Activated B cell treated with CpG ODN at 0.5 μM for 24 hours (primary cell): ENCODE measurements around the gene PES1. TPM values are rescaled to one million over a fixed set of nuclear protein-coding genes. Genes with fewer than 3 reads are reported as not detected.

ENCODE experiments used
- ATAC-seq: fragments of 200-7000 bp; cut with Tn5 transposase; one replicate; pipeline ENCODE4 v1.10.0; 2021; ENCODE audit warnings: low read depth, mild to moderate bottlenecking, moderate library complexity
- CTCF ChIA-PET: fragments of 350-600 bp; sonication (Branson Sonifier 250); formaldehyde crosslinking; loops from one replicate; lab custom pipeline; 2021; ENCODE audit warnings: antibody characterized with exemption; lab: Charles Lee
- POLR2A ChIA-PET: fragments of 350-600 bp; sonication (Branson Sonifier 250); formaldehyde crosslinking; loops from one replicate; lab custom pipeline; 2021; ENCODE audit warnings: antibody characterized with exemption; lab: Charles Lee
- DNase-seq: peaks from one replicate; pipeline ENCODE4 v3.0.0; 2022
- H3K27ac Mint-ChIP-seq: one replicate; pipeline ENCODE4 v1.8.0; 2020; ENCODE audit warnings: mixed read lengths
- H3K27me3 Mint-ChIP-seq: one replicate; pipeline ENCODE4 v1.8.0; 2021; ENCODE audit warnings: mixed read lengths
- H3K36me3 Mint-ChIP-seq: one replicate; pipeline ENCODE4 v1.8.0; 2021; ENCODE audit warnings: low read depth, mixed read lengths
- H3K4me1 Mint-ChIP-seq: one replicate; pipeline ENCODE4 v1.8.0; 2021; ENCODE audit warnings: mixed read lengths
- H3K4me3 Mint-ChIP-seq: one replicate; pipeline ENCODE4 v1.8.0; 2020; ENCODE audit warnings: mild to moderate bottlenecking, mixed read lengths
- H3K9me3 Mint-ChIP-seq: one replicate; pipeline ENCODE4 v1.8.0; 2020; ENCODE audit warnings: mixed read lengths
- CTCF ChIP-seq: fragments of 200-600 bp; IDR thresholded peaks from one replicate; pipeline ENCODE4 v1.8.0; 2022; ENCODE audit warnings: antibody characterized with exemption, mild to moderate bottlenecking
- intact Hi-C: fragments of 100-400 bp; cut with micrococcal nuclease; formaldehyde crosslinking; loops from one replicate; pipeline ENCODE4 v1.15.1; 2024
- total RNA-seq: library from RNA; stranded (reverse); gene quantifications from 2 replicates; pipeline ENCODE4 v1.2.3, GENCODE V29; 2022

The PES1 gene
- total RNA-seq, 1 donor from 2014 or later = 124 TPM

GRCh38 chr22:30602049-30602448, 10.3 kb upstream of the PES1 start:
- Mint-ChIP-seq H3K4me3 (no peak overlapping the region), H3K4me1 (peaks cover 15% of the 10 kb centered on the region), H3K36me3 (no peaks in the 10 kb centered on the region), H3K9me3 (no peaks in the 10 kb centered on the region), H3K27ac (no peak overlapping the region), H3K27me3 (no peaks in the 10 kb centered on the region)
- no peak for DNase-seq
- TF ChIP-seq CTCF = no peak
- intact Hi-C loops = loop anchor here (1.0 to 2.0 kb wide), 3 partner anchors 10 to 211 kb away; no protein-coding TSS in a partner anchor
- CTCF ChIA-PET = interaction anchor here (0.6 kb wide), 1 partner anchor 18 kb away, joined by 3 read pairs; no protein-coding TSS in a partner anchor
- POLR2A ChIA-PET = no interaction called here
- ATAC-seq = no peak

DNA sequence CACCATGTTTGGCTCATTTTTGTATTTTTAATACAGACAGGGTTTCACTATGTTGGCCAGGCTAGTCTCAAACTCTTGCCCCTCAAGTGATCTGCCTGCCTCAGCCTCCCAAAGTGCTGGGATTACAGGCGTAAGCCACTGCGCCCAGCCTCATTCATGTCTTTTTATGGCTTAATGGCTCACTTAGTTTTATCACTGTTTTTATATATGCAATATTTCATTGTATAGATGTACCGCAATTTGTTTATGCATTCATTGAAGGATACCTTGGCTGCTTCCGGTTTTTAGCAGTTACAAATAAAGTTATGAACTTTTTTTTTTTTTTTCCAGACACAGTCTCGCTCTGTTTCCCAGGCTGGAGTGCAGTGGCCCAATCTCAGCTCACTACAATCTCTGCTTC, 9.8 kb upstream of the PES1 start:
- ATAC-seq (no peak), DNase-seq (no peak)
- Mint-ChIP-seq H3K4me1 (peaks cover 10% of the 10 kb centered on the region), H3K36me3 (no peaks in the 10 kb centered on the region), H3K4me3 (no peak overlapping the region), H3K27me3 (no peaks in the 10 kb centered on the region), H3K9me3 (no peaks in the 10 kb centered on the region), H3K27ac (no peak overlapping the region)
- POLR2A ChIA-PET = interaction anchor here (1.4 kb wide), 1 partner anchor 10 kb away, joined by 6 read pairs; the partner anchor contains the start of gene PES1
- CTCF ChIA-PET = no interaction called here
- intact Hi-C loops = no loop called here
- TF ChIP-seq CTCF = no peak

DNA sequence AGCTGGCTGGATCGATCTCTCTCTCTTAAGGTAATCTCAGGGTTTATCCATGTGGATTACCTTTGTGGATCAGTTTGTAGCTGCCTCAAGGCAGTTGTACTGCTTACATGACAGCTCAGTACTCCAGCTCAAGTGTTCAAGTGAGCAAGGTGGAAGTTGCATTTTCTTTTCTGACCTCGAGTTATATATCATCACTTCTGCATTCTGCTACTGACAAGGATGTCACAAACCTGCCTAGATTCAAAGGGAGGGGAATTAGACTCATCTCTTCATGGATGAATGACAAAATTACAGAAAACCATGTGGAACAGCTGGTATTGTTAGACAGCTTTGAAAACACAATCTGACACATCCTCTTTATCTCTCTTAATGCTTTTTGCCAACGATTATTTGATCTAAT, 9.2 kb upstream of the PES1 start:
- Mint-ChIP-seq H3K4me1 (peaks cover 5% of the 10 kb centered on the region), H3K4me3 (no peak overlapping the region), H3K36me3 (no peaks in the 10 kb centered on the region), H3K9me3 (no peaks in the 10 kb centered on the region), H3K27me3 (no peaks in the 10 kb centered on the region), H3K27ac (no peak overlapping the region)
- TF ChIP-seq CTCF = no peak
- ATAC-seq = no peak
- no peak for DNase-seq
- ChIA-PET CTCF (no interaction called here), POLR2A (interaction anchor here (0.6 to 1.4 kb wide), 2 partner anchors 9 to 85 kb away, joined by 5 to 6 read pairs; partner anchors contain the start of gene PES1)
- intact Hi-C loops = no loop called here

- ATAC-seq (no peak), DNase-seq (no peak)
- TF ChIP-seq CTCF = no peak
- H3K4me3 Mint-ChIP-seq = no peak overlapping the region
- H3K36me3 Mint-ChIP-seq = no peaks in the 10 kb centered on the region
- no peaks in the 10 kb centered on the region for H3K4me1 Mint-ChIP-seq
- H3K27ac Mint-ChIP-seq = no peak overlapping the region
- H3K27me3 Mint-ChIP-seq = peaks cover 1% of the 10 kb centered on the region
- intact Hi-C loops = no loop called here
- no peaks in the 10 kb centered on the region for H3K9me3 Mint-ChIP-seq
- CTCF ChIA-PET = no interaction called here
- POLR2A ChIA-PET = no interaction called here
Observed at GRCh38 chr22:30598986-30599385, 7.3 kb upstream of the PES1 start.

DNA sequence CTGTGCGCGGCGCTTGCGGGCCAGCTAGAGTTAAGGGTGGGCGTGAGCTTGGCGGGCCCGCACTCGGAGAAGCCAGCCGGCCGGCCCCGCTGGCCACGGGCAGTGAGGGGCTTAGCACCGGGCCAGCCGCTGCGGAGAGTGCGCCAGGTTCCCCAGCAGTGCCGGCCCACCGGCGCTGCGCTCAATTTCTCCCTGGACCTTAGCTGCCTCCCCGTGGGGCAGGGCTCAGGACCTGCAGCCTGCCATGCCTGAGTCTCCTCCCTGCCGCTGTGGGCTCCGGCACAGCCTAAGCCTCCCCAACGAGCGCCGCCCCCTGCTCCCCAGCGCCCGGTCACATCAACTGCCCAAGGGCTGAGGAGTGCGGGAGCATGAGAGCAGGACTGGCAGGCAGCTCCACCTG, 5.2 kb upstream of the PES1 start:
- DNase-seq = no peak
- no peak for ATAC-seq
- no peaks in the 10 kb centered on the region for H3K4me1 Mint-ChIP-seq
- no peaks in the 10 kb centered on the region for H3K36me3 Mint-ChIP-seq
- no peak overlapping the region for H3K4me3 Mint-ChIP-seq
- intact Hi-C loops = no loop called here
- ChIA-PET POLR2A (no interaction called here), CTCF (no interaction called here)
- no peaks in the 10 kb centered on the region for H3K9me3 Mint-ChIP-seq
- peaks cover 1% of the 10 kb centered on the region for H3K27me3 Mint-ChIP-seq
- no peak overlapping the region for H3K27ac Mint-ChIP-seq
- no peak for TF ChIP-seq CTCF
